ENCODE data around the gene UBE2E2. TPM values are rescaled to one million over a fixed set of nuclear protein-coding genes. Genes with fewer than 3 reads are reported as not detected.

UBE2E2 gene
- total and polyA plus RNA-seq, 2 of the 13 experiments (the other 11 are each of a cell fraction or from before 2014, with no cell fraction given): 0.77 to 1.5 TPM

- Histone ChIP-seq H4K20me1 (ENCODE audit: insufficient read depth, low read length) (no peaks in the 10 kb centered on the region), H3K4me3 (replicated peaks in 1 of 3; ENCODE audit: insufficient read depth in 1 of 3, low read depth in 2 of 3, low read length in 3 of 3) (no peak overlapping the region), H3K9ac (ENCODE audit: insufficient read depth, low read depth, low read length) (no peak overlapping the region), H2AFZ (ENCODE audit: low read length) (no peak overlapping the region), H3K36me3 (replicated peaks in 1 of 2; ENCODE audit: control insufficient read depth in 1 of 2, insufficient read depth in 2 of 2, low read length in 2 of 2) (no peaks in the 10 kb centered on the region), H3K4me2 (ENCODE audit: low read depth, low read length) (no peak overlapping the region), H3K9me3 (ENCODE audit: low read length) (no peaks in the 10 kb centered on the region), H3K27me3 (ENCODE audit: control insufficient read depth in 1 of 2, insufficient read depth in 2 of 2, low read length in 2 of 2) (no peaks in the 10 kb centered on the region), H3K27ac (ENCODE audit: extremely low read length, insufficient read depth, low read length) (no peak overlapping the region), H3K4me1 (ENCODE audit: insufficient read depth, low read length) (peaks cover 8% of the 10 kb centered on the region; the same call in 1 of the 2 replicates), H3K79me2 (ENCODE audit: insufficient read depth, low read length) (no peaks in the 10 kb centered on the region)
- ChIA-PET CTCF (ENCODE audit: low intra/inter-chr PET ratio, low total read pairs) (no interaction called here), POLR2A (no interaction called here)
- 13% methylated on average over 1 of the region's 1 CpG for WGBS (ENCODE audit: low lambda C conversion rate)
- intact Hi-C loops (cut with micrococcal nuclease; ENCODE audit: unreplicated experiment): no loop called here
- no TSS peak for BruUV-seq (replicated peaks)
- no peak for DNase-seq (ENCODE audit: low spot score)
- no peak for ATAC-seq
- TF ChIP-seq HDAC2 (CRISPR knock-in tag; IDR thresholded peaks at IDR 0.05) (no peak), ZNF782 (CRISPR knock-in tag; IDR thresholded peaks at IDR 0.05; ENCODE audit: borderline replicate concordance) (no peak), MYNN (CRISPR knock-in tag; IDR thresholded peaks at IDR 0.05; ENCODE audit: low read depth) (no peak), SIX4 (CRISPR knock-in tag; IDR thresholded peaks at IDR 0.05) (no peak), TOPORS (CRISPR knock-in tag; IDR thresholded peaks at IDR 0.05) (no peak), ZNF646 (CRISPR knock-in tag; IDR thresholded peaks at IDR 0.05) (no peak), GZF1 (CRISPR knock-in tag; IDR thresholded peaks at IDR 0.05) (no peak), TGIF2 (CRISPR knock-in tag; IDR thresholded peaks at IDR 0.05) (no peak), ZNF160 (CRISPR knock-in tag; IDR thresholded peaks at IDR 0.05) (no peak), ZFY (CRISPR knock-in tag; IDR thresholded peaks at IDR 0.05) (no peak), MXI1 (IDR thresholded peaks at IDR 0.05; ENCODE audit: borderline replicate concordance, low read depth, low read length) (no peak)
- in situ Hi-C loops (cut with HindIII; ENCODE audit: extremely low pct_ligation_motif_present, low pct_unique_long_range_greater_than_20kb): no loop called here
- FAIRE-seq: no peak
Observed at GRCh38 chr3:23249961-23250360, 46.8 kb downstream of the UBE2E2 start.

All from HepG2 (cell line).